ACC112 (cell line): ENCODE data around the gene SOSTDC1.

Experiments used
- H2AFZ ChIP-seq: fragments of 200-600 bp; sonication (generic); one replicate; pipeline ENCODE4 v1.6.0; 2017; ENCODE audit warnings: antibody characterized with exemption, low read length; ENCODE audit not compliant: unreplicated experiment
- H3K27ac ChIP-seq: fragments of 200-600 bp; sonication (generic); 2 replicates; pipeline ENCODE4 v1.5.1; 2014; ENCODE audit warnings: low read depth, mild to moderate bottlenecking, antibody characterized with exemption, low read length, moderate library complexity
- H3K27me3 ChIP-seq: fragments of 200-600 bp; sonication (generic); 2 replicates; pipeline ENCODE4 v1.6.1; 2014; ENCODE audit warnings: mild to moderate bottlenecking, antibody characterized with exemption, low read length, moderate library complexity, mixed read lengths; ENCODE audit not compliant: insufficient read depth
- H3K36me3 ChIP-seq: fragments of 200-600 bp; sonication (generic); 2 replicates; pipeline ENCODE4 v1.6.1; 2016; ENCODE audit warnings: mild to moderate bottlenecking, antibody characterized with exemption, low read length, moderate library complexity, mixed read lengths; ENCODE audit not compliant: insufficient read depth
- H3K4me1 ChIP-seq: fragments of 200-600 bp; sonication (generic); one replicate; pipeline ENCODE4 v1.6.1; 2016; ENCODE audit warnings: low read length, mixed read lengths; ENCODE audit not compliant: insufficient read depth, unreplicated experiment, control insufficient read depth
- H3K4me3 ChIP-seq: fragments of 200-600 bp; sonication (generic); 2 replicates; pipeline ENCODE4 v1.5.1; 2014; ENCODE audit warnings: mild to moderate bottlenecking, low read depth, low read length
- H3K79me2 ChIP-seq: fragments of 200-600 bp; sonication (generic); one replicate; pipeline ENCODE4 v1.6.0; 2016; ENCODE audit warnings: low read length; ENCODE audit not compliant: control insufficient read depth, unreplicated experiment, insufficient read depth

Gene SOSTDC1

DNA sequence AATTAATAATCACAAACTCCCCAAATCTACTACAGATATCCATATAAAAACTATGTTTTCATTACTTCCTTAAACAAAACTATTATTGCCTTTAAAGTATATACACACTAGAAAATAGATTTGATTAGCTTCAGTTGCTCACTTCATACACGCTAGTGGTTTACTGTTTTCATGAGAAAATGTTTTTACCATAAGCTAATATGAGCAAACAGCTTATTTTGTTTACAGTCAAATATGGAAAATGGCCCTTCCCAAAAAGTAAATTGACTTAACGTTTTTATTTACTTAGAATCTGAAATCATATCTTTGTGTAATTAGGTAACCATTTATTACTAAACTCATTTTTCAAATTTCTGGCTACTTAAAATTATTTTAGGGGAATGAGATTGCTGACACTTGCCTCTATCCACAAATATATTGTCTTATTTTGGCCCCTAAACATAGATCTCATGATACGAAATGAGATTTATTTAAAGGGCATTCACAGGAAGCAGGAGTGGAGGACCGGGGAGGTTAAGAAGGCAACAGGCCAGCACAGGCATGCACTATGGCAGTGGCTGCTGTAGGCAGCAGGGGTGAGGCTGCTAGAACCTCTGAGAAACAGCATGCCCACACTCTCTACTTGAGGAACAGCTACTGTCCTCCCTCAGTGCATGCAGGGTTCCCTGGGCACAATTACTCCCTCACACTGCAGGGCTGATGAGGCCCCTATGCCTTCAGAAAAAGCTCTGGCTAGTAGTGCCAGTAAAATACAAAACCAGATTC, 29.6 kb upstream of the SOSTDC1 start:
- H3K36me3 ChIP-seq, result no peaks in the 10 kb centered on the region
- H3K4me1 ChIP-seq, result no peaks in the 10 kb centered on the region
- H3K4me3 ChIP-seq, result no peak overlapping the region
- no peaks in the 10 kb centered on the region for H3K27me3 ChIP-seq
- no peaks in the 10 kb centered on the region for H3K79me2 ChIP-seq
- no peak overlapping the region for H2AFZ ChIP-seq
- no peak overlapping the region for H3K27ac ChIP-seq

DNA sequence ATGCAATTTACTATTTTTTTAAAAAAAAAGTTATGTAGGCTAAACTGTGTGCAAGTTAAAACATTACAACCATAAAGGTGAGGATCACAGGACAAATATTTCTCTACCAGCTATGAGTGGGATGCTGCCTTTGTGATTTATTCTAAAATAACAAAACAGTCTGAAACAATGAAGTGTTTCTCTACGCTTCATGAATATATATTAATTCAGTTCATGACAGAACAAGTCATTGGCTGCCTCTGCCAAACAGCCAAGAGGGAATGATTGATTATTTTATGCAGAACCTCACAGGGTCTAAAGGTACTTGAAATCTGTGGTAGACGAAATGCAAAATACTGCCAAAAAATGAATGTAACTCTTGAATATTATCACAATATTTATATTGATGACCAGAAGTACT, 29.0 kb upstream of the SOSTDC1 start:
- H2AFZ ChIP-seq, result no peak overlapping the region
- H3K4me3 ChIP-seq, result no peak overlapping the region
- no peak overlapping the region for H3K27ac ChIP-seq
- no peaks in the 10 kb centered on the region for H3K79me2 ChIP-seq
- H3K27me3 ChIP-seq, result no peaks in the 10 kb centered on the region
- no peaks in the 10 kb centered on the region for H3K36me3 ChIP-seq
- H3K4me1 ChIP-seq, result no peaks in the 10 kb centered on the region

DNA sequence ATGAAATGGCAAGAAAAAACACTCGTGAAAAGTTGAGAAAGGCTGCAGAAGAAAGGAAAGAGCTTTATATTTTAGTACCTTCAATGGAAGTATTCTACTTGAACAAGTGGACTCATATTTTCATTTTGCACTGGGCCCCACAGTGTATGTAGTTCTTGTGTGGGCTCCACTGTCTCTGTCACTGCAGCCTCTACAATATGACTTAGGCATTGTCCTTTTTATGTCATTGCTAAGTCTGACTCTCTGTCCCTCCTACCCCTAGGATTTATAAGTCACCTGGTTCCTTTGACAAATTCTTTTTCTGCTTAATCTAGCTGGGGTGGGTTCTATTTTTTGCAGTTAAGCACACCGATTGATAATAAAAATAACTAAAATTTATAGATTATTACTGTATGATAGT, 27.7 kb upstream of the SOSTDC1 start:
- H3K4me3 ChIP-seq, result no peak overlapping the region
- no peaks in the 10 kb centered on the region for H3K36me3 ChIP-seq
- H3K27me3 ChIP-seq, result no peaks in the 10 kb centered on the region
- no peak overlapping the region for H3K27ac ChIP-seq
- no peaks in the 10 kb centered on the region for H3K79me2 ChIP-seq
- no peaks in the 10 kb centered on the region for H3K4me1 ChIP-seq
- H2AFZ ChIP-seq, result no peak overlapping the region

DNA sequence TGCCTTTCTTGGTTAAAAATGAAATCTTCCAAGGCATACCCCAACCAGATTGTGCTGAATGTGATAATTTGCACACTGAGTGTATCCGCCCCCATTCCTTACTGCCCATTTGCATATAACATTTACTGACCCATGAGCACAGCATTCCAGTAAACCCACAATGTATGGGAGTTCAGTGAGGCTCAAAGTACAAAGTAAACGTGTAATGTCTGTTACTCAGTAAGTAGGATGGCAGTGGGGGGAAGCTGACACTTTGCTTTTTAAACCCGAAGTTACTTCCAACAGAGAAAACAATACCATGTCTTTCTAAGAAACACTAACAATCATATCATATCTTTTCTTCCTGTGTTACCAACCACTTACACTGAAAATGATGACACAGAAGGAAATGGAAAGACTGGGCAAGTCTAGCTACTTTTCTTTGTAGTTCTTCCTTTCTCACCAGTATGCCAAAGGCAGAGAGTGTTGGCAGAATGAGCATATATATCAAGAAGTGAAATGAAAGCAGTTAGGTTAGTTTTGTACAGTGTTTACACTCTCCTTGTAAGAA, 27.1 kb upstream of the SOSTDC1 start:
- Histone ChIP-seq H3K27ac (no peak overlapping the region), H3K36me3 (no peaks in the 10 kb centered on the region), H3K4me3 (no peak overlapping the region), H3K27me3 (no peaks in the 10 kb centered on the region), H3K79me2 (no peaks in the 10 kb centered on the region), H2AFZ (no peak overlapping the region), H3K4me1 (no peaks in the 10 kb centered on the region)

DNA sequence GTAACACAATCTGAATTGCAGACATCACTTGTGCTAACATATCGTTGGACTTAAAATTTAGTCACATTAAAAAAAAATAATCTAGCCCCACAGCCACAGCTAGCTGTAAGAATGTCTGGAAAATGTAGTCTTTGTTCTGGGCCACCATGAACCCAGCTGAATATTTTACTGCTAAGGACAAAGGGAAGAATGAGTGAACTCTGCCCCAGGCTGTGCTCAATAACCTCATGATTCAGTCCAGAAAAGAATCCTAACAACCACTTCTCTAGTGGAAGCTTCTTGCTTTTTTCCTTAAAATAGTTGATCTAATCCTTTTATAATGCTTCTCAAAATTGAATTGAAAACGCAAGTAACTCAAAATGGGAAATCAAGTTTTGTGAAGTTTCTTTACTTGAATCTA, 25.6 kb upstream of the SOSTDC1 start:
- Histone ChIP-seq H2AFZ (no peak overlapping the region), H3K27ac (no peak overlapping the region), H3K27me3 (no peaks in the 10 kb centered on the region), H3K4me3 (no peak overlapping the region), H3K79me2 (no peaks in the 10 kb centered on the region), H3K4me1 (no peaks in the 10 kb centered on the region), H3K36me3 (no peaks in the 10 kb centered on the region)

DNA sequence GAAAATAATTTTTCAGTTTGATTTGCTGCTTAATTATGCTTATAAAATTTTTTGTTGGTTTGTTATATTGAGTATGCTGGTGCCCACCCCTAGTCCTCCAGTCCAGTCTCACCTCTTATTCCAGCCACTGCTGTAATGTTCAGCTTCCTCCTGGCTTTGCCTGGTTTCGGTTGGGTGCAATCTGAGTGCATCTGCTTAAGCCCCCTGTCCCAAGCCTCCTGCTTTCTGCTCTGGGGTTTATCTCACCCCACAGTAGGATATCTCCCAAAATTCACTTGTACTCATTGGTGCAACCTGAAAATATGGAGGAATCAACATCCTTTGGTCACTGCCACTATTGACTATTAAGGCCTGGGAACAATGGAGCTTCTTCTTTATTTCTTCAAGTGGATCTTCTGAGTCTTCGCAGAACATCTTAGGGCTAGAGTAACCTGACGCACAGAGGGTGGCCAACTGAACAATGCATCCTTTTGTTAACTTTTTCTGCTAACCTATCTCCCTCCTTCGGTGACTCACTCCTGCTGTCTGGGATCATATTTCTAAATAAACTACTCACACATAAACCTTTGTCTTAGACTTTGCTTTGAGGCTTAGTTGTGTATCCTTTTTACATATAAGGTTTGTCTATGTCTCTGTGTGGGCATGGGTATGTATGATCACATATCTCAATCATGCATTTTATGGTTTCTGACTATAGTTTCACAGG, 19.1 kb upstream of the SOSTDC1 start:
- peaks cover 7% of the 10 kb centered on the region for H3K4me1 ChIP-seq
- H3K36me3 ChIP-seq, result no peaks in the 10 kb centered on the region
- H3K27ac ChIP-seq, result no peak overlapping the region
- H3K79me2 ChIP-seq, result no peaks in the 10 kb centered on the region
- no peaks in the 10 kb centered on the region for H3K27me3 ChIP-seq
- H2AFZ ChIP-seq, result no peak overlapping the region
- no peak overlapping the region for H3K4me3 ChIP-seq

DNA sequence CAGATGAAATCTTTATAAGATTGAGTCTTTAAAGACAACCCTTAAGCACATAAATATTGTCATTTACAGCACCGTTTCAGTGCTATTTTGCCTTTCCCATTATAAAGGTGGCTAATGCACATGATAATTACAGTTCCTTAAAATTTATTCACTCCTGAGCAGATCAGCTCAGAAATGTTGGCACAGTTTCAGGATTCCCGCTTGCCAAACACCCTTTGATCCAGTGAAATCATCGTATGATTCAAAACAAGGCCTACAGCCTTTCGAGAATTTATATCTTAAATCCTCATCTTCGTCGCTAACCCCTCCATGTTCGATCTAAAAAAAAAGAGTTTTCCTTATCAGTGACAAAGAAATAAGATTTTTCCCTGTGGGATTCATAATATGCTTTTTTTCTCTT, 14.1 kb upstream of the SOSTDC1 start:
- Histone ChIP-seq H2AFZ (no peak overlapping the region), H3K4me1 (no peaks in the 10 kb centered on the region), H3K4me3 (no peak overlapping the region), H3K27ac (no peak overlapping the region), H3K79me2 (no peaks in the 10 kb centered on the region), H3K27me3 (no peaks in the 10 kb centered on the region), H3K36me3 (no peaks in the 10 kb centered on the region)

DNA sequence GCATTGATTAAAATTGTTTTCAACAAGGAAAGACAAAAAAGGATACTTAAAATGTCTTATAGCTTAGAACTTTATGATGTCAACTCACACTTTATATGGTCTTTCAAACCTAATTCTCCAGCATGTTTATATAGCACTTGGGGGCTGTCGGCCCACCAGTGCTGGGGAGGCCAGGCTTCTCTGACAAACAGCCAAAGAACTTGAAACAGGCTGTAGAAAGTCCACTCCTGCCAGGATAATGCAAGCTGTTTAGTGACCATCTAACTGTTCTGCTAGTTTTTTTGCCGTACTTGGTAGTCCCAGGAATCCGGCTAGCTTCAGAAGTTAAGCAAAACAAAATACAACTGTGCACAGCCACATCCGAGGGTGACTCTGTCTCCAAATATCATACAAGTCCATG, 13.6 kb upstream of the SOSTDC1 start:
- Histone ChIP-seq H3K4me3 (no peak overlapping the region), H3K27ac (no peak overlapping the region), H3K4me1 (no peaks in the 10 kb centered on the region), H3K27me3 (no peaks in the 10 kb centered on the region), H2AFZ (no peak overlapping the region), H3K79me2 (no peaks in the 10 kb centered on the region), H3K36me3 (no peaks in the 10 kb centered on the region)

DNA sequence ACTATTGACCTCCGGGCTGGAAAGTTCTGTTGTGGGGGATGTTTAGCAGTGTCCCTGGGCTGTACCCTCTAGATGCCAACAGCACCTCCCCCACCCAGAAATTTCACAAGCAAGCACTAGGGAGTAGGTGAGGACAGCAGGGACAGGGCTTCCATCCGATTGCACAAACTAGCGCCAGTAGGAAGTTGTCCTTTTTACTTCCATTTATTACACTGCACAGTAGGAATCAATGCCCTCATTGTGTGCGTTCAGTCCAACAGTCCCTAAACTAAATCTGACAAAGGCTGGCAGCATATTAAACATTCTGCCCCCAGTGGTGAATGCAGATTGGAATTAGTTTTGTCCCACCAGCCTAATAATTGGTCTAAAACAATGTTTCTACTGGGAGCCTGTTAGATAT, 6.4 kb upstream of the SOSTDC1 start:
- H3K27ac ChIP-seq, result no peak overlapping the region
- no peak overlapping the region for H3K4me3 ChIP-seq
- H3K27me3 ChIP-seq, result no peaks in the 10 kb centered on the region
- no peaks in the 10 kb centered on the region for H3K79me2 ChIP-seq
- no peak overlapping the region for H2AFZ ChIP-seq
- no peaks in the 10 kb centered on the region for H3K36me3 ChIP-seq
- no peaks in the 10 kb centered on the region for H3K4me1 ChIP-seq

DNA sequence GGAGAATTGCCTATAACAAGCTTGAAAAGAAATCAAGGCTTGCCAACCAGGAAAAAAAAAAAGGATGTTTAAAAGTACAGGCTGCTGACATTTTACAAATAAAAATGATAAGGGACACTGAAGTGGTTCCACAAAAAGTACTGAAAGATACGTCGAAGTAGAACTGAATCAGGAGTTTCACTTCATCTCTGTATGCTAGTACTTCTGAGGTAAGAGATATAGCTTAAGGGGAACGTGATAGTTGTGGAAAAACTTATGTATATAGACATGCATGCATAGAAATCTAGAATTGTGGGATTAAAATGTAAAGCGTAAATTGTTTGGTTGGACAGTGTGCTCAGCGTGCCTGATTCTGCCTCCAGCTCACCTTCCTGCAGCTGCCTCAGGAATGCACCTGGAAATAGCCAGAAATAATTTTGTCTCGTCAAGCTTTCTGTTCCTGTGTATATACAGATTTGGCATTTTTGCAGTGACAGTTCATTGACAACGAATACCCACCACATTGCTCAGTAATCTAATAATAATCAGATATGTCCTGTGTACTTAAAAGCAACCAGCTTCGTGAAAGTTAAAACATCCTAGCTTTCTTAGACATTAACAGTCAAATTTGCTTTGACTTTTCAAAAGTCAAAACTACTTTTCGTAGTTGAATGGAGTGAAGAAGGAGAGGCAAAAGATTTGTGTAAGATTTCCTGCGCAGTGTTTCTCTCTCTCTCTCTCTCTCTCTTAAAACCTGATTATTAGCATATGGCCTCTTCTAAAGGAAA, 1.4 kb downstream of the SOSTDC1 start:
- H2AFZ ChIP-seq, result no peak overlapping the region
- H3K27me3 ChIP-seq, result no peaks in the 10 kb centered on the region
- H3K36me3 ChIP-seq, result no peaks in the 10 kb centered on the region
- no peaks in the 10 kb centered on the region for H3K4me1 ChIP-seq
- no peak overlapping the region for H3K27ac ChIP-seq
- H3K79me2 ChIP-seq, result no peaks in the 10 kb centered on the region
- H3K4me3 ChIP-seq, result no peak overlapping the region
